ENCODE data around the gene SH2D7.

GRCh38 chr15:78102741-78103140, 10.4 kb downstream of the SH2D7 start:
- no peak for TF ChIP-seq CTCF (IDR thresholded peaks at IDR 0.05)
- TF ChIP-seq POLR2A (IDR thresholded peaks at IDR 0.05) = no peak
